Endothelial cell (in vitro differentiated cells): ENCODE measurements around the gene SHISA9. TPM values are rescaled to one million over a fixed set of nuclear protein-coding genes. Genes with fewer than 3 reads are reported as not detected.

Source experiments
- DNase-seq: peaks from one replicate; pipeline ENCODE4 v3.0.0; 2021; ENCODE audit warnings: low spot score
- H3K27ac Mint-ChIP-seq: one replicate; pipeline ENCODE4 v1.8.0; 2021; ENCODE audit warnings: mixed read lengths, inconsistent platforms; ENCODE audit not compliant: unreplicated experiment
- H3K27me3 Mint-ChIP-seq: one replicate; pipeline ENCODE4 v1.8.0; 2021; ENCODE audit warnings: mild to moderate bottlenecking, moderate library complexity, mixed read lengths, inconsistent platforms; ENCODE audit not compliant: unreplicated experiment
- H3K36me3 Mint-ChIP-seq: one replicate; pipeline ENCODE4 v1.8.0; 2021; ENCODE audit warnings: mild to moderate bottlenecking, low read depth, mixed read lengths, inconsistent platforms; ENCODE audit not compliant: unreplicated experiment
- H3K4me1 Mint-ChIP-seq: one replicate; pipeline ENCODE4 v1.8.0; 2021; ENCODE audit warnings: mild to moderate bottlenecking, mixed read lengths, inconsistent platforms; ENCODE audit not compliant: unreplicated experiment
- H3K4me3 Mint-ChIP-seq: one replicate; pipeline ENCODE4 v1.8.0; 2021; ENCODE audit warnings: mild to moderate bottlenecking, mixed read lengths, inconsistent platforms; ENCODE audit not compliant: unreplicated experiment
- H3K9me3 Mint-ChIP-seq: one replicate; pipeline ENCODE4 v1.8.0; 2021; ENCODE audit warnings: mixed read lengths, inconsistent platforms; ENCODE audit not compliant: unreplicated experiment
- CTCF ChIP-seq: fragments of 200-600 bp; sonication (generic); IDR thresholded peaks from one replicate; pipeline ENCODE4 v1.5.0; 2021; ENCODE audit warnings: antibody characterized with exemption; ENCODE audit not compliant: unreplicated experiment
- total RNA-seq: library from RNA; stranded (reverse); fragmentation: NEBNext Ultra II Directional; extraction: Animal tissue kit (Norgen Biotek cat#: 25700); gene quantifications from one replicate; pipeline ENCODE4 v1.2.1, GENCODE V29; 2021; ENCODE audit not compliant: unreplicated experiment

Gene SHISA9
- total RNA-seq, 1 donor from 2014 or later, result 0.49 TPM

DNA sequence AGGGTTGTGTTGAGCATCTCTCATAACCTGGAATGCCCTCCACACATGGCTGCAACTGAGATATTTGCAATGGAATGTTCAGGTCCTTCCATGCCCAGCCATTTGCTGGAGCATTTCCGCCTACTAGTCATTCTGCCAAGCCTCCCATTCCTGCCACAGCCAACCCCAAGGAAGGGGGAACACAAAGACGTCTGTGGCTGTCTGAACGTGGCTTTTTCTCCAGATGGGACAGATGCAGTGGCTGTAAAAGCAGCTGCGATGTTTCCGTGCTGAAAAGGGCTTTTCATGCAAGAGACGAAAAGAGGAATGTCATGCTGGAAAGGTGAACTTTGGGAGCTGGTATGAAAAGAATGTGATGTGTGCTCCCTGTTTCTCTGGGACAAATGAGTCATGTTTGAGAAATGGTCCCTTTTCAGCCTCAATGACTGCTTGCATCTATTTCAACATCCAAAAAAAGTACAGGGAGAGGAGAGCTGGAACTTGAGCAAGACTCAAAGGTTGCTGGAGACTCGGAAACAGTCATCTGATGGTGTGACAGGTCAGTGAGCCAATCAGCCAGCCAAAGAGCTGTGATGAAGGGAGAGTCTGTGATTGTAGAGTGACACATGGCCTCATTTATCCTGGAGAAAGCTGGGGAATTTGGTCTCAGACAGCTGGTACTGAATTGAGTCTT lies 208.9 kb downstream of the SHISA9 start:
- no peak for DNase-seq
- H3K27ac Mint-ChIP-seq, result no peak overlapping the region
- H3K27me3 Mint-ChIP-seq, result no peaks in the 10 kb centered on the region
- H3K4me1 Mint-ChIP-seq, result no peaks in the 10 kb centered on the region
- no peaks in the 10 kb centered on the region for H3K9me3 Mint-ChIP-seq
- no peak for TF ChIP-seq CTCF
- no peaks in the 10 kb centered on the region for H3K36me3 Mint-ChIP-seq
- no peak overlapping the region for H3K4me3 Mint-ChIP-seq

DNA sequence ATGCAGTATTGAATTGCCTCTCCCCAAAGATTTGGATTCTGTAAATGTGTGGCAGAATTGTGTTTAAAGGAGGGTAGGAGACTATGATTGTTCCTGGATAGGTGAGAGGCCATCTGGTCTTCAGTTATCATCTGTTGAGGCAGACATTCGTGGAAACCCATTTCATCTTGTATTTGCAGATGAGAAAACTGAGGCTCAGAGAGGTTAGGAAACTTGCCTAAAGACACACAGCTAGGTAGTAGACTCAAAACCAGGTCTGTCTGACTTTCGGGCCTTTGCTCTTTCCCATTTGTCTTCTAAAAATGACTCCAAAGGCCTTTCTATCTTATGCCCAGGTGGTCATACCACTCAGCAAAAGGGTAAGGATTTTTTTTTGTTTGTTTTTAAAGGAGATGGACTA lies 210.3 kb downstream of the SHISA9 start:
- Mint-ChIP-seq H3K9me3 (no peaks in the 10 kb centered on the region), H3K36me3 (no peaks in the 10 kb centered on the region), H3K27ac (no peak overlapping the region), H3K27me3 (no peaks in the 10 kb centered on the region), H3K4me1 (no peaks in the 10 kb centered on the region), H3K4me3 (no peak overlapping the region)
- no peak for TF ChIP-seq CTCF
- no peak for DNase-seq

DNA sequence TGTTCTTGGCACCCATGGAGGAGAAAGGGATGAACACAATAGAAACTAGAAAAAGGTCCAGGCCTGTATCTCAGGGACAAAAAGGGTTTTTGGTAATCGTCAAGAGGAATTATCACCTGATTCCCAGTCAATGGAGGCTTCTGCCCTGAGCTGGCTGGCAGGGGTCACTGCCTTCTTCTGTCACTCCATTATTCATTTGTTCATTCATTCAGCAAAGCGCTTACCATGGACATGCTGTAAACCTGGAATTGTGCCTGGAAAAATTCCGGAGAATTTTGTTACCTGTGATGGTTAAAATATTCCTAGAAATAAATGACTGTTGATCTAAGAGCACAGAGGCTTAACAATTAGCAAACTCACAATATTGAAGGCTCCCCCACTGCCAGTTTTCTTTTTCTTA lies 212.3 kb downstream of the SHISA9 start:
- Mint-ChIP-seq H3K36me3 (no peaks in the 10 kb centered on the region), H3K4me1 (peaks cover 3% of the 10 kb centered on the region), H3K27me3 (no peaks in the 10 kb centered on the region), H3K4me3 (no peak overlapping the region), H3K27ac (no peak overlapping the region), H3K9me3 (no peaks in the 10 kb centered on the region)
- TF ChIP-seq CTCF, result no peak
- DNase-seq, result no peak

- no peak for TF ChIP-seq CTCF
- Mint-ChIP-seq H3K36me3 (no peaks in the 10 kb centered on the region), H3K9me3 (no peaks in the 10 kb centered on the region), H3K4me1 (peaks cover 3% of the 10 kb centered on the region), H3K27ac (no peak overlapping the region), H3K4me3 (no peak overlapping the region), H3K27me3 (peaks cover 7% of the 10 kb centered on the region)
- DNase-seq, result no peak
Observed at GRCh38 chr16:13118091-13118490, 216.7 kb downstream of the SHISA9 start.

- Mint-ChIP-seq H3K36me3 (no peaks in the 10 kb centered on the region), H3K4me1 (peaks cover 3% of the 10 kb centered on the region), H3K9me3 (no peaks in the 10 kb centered on the region), H3K4me3 (no peak overlapping the region), H3K27me3 (peaks cover 9% of the 10 kb centered on the region), H3K27ac (no peak overlapping the region)
- no peak for TF ChIP-seq CTCF
- DNase-seq, result no peak
Observed at GRCh38 chr16:13120091-13120490, 218.7 kb downstream of the SHISA9 start.
